Neuronal stem cell (in vitro differentiated cells): ENCODE results near the gene B4GALT5.
A peak's percentile ranks its signal among the peaks of the same experiment; 100 is the strongest.

Experiments used
- DNase-seq: peaks from one replicate; pipeline ENCODE4 v3.0.0-alpha.2; 2013; ENCODE audit warnings: low spot score
- H2AFZ ChIP-seq: one replicate; pipeline ENCODE4 v1.6.1; 2013; ENCODE audit warnings: mild to moderate bottlenecking, low read length, inconsistent platforms
- H2AK5ac ChIP-seq: 2 replicates; pipeline ENCODE4 v1.6.1; 2013; ENCODE audit warnings: low read depth, mild to moderate bottlenecking, inconsistent platforms, low read length, moderate library complexity, mixed read lengths
- H2BK120ac ChIP-seq: 2 replicates; pipeline ENCODE4 v1.6.1; 2013; ENCODE audit warnings: low read depth, mild to moderate bottlenecking, inconsistent platforms, low read length, moderate library complexity, mixed read lengths
- H2BK12ac ChIP-seq: one replicate; pipeline ENCODE4 v1.6.1; 2013; ENCODE audit warnings: low read length, inconsistent platforms
- H2BK15ac ChIP-seq: 2 replicates; pipeline ENCODE4 v1.6.1; 2013; ENCODE audit warnings: mild to moderate bottlenecking, low read length, inconsistent platforms, mixed read lengths
- H2BK5ac ChIP-seq: one replicate; pipeline ENCODE4 v1.6.1; 2013; ENCODE audit warnings: inconsistent platforms, mild to moderate bottlenecking, low read length, moderate library complexity
- H3K14ac ChIP-seq: one replicate; pipeline ENCODE4 v1.6.1; 2013; ENCODE audit warnings: low read length, inconsistent platforms
- H3K18ac ChIP-seq: 2 replicates; pipeline ENCODE4 v1.6.1; 2013; ENCODE audit warnings: low read length, inconsistent platforms
- H3K23ac ChIP-seq: 2 replicates; pipeline ENCODE4 v1.6.1; 2013; ENCODE audit warnings: low read depth, mild to moderate bottlenecking, mixed read lengths, low read length, inconsistent platforms; ENCODE audit not compliant: poor library complexity
- H3K27ac ChIP-seq: replicated peaks from 3 replicates; pipeline ENCODE4 v1.5.1; 2013; ENCODE audit warnings: low read length, inconsistent platforms
- H3K27me3 ChIP-seq, 3 experiments: 2 replicates each; pipeline ENCODE4 v1.6.1; 2013; ENCODE audit warnings: low read length in 3 of 3, mild to moderate bottlenecking in 2 of 3, inconsistent platforms in 1 of 3, low read depth in 1 of 3, mixed read lengths in 1 of 3, moderate library complexity in 1 of 3; ENCODE audit not compliant: control insufficient read depth in 3 of 3, insufficient read depth in 3 of 3
- H3K36me3 ChIP-seq, 2 donors: replicated peaks in 1 of 2; 2 replicates each; pipeline ENCODE4 v1.6.1; 2013; ENCODE audit warnings: low read length in 2 of 2; ENCODE audit not compliant: control insufficient read depth in 2 of 2, insufficient read depth in 2 of 2
- H3K4ac ChIP-seq: 2 replicates; pipeline ENCODE4 v1.6.1; 2013; ENCODE audit warnings: inconsistent platforms, mild to moderate bottlenecking, low read length, moderate library complexity
- H3K4me1 ChIP-seq, 2 donors: 1 replicate in 1 of 2; 2 replicates in 1 of 2; pipeline ENCODE4 v1.6.1; 2013; ENCODE audit warnings: low read length in 2 of 2, low read depth in 1 of 2; ENCODE audit not compliant: control insufficient read depth in 2 of 2, insufficient read depth in 1 of 2
- H3K4me2 ChIP-seq: one replicate; pipeline ENCODE4 v1.6.1; 2013; ENCODE audit warnings: mild to moderate bottlenecking, low read length, inconsistent platforms; ENCODE audit not compliant: insufficient read depth, poor library complexity, severe bottlenecking
- H3K4me3 ChIP-seq, 2 donors: 2 replicates each; pipeline ENCODE4 v1.5.1; 2013; ENCODE audit warnings: low read length in 2 of 2, mild to moderate bottlenecking in 2 of 2, inconsistent platforms in 1 of 2, moderate library complexity in 1 of 2
- H3K79me1 ChIP-seq: one replicate; pipeline ENCODE4 v1.6.1; 2013; ENCODE audit warnings: low read depth, mild to moderate bottlenecking, inconsistent platforms, low read length, moderate library complexity
- H3K9ac ChIP-seq: one replicate; pipeline ENCODE4 v1.6.1; 2013; ENCODE audit warnings: mild to moderate bottlenecking, low read depth, low read length, inconsistent platforms; ENCODE audit not compliant: poor library complexity
- H3K9me3 ChIP-seq, 2 donors: replicated peaks in 1 of 2; 2 replicates each; pipeline versions ENCODE3 to v1.6.1; 2013; ENCODE audit warnings: low read length in 2 of 2, mild to moderate bottlenecking in 2 of 2, inconsistent platforms in 1 of 2, low read depth in 1 of 2, mixed read lengths in 1 of 2, moderate library complexity in 1 of 2; ENCODE audit not compliant: control insufficient read depth in 2 of 2, insufficient read depth in 1 of 2
- H4K8ac ChIP-seq: one replicate; pipeline ENCODE4 v1.6.1; 2013; ENCODE audit warnings: low read depth, mild to moderate bottlenecking, inconsistent platforms, low read length, moderate library complexity
- H4K91ac ChIP-seq: one replicate; pipeline ENCODE4 v1.6.1; 2013; ENCODE audit warnings: low read length, low read depth, mild to moderate bottlenecking, inconsistent platforms; ENCODE audit not compliant: poor library complexity
- WGBS, 2 donors: extraction: QIAGEN DNeasy Blood & Tissue Kit; methylation state at CpG; one replicate each; pipeline ENCODE4 v1.1.7; 2013; ENCODE audit warnings: missing lambda C conversion rate in 2 of 2, mixed read lengths in 1 of 2; ENCODE audit not compliant: insufficient read length in 2 of 2, insufficient replicate concordance in 1 of 2; ENCODE audit errors: extremely low coverage in 2 of 2; 5-methylcytosine and 5-hydroxymethylcytosine counted together

Gene B4GALT5

GRCh38 chr20:49750611-49751396 lies 37.1 kb upstream of the B4GALT5 start:
- no peak overlapping the region for H3K27ac ChIP-seq
- no peak overlapping the region for H3K23ac ChIP-seq
- H3K4ac ChIP-seq = no peak overlapping the region
- no peak overlapping the region for H4K91ac ChIP-seq
- H3K14ac ChIP-seq = no peak overlapping the region
- no peaks in the 10 kb centered on the region for H3K36me3 ChIP-seq
- peak overlapping the region; percentile 46 for H3K18ac ChIP-seq
- peak overlapping the region; percentile 4 for H2BK12ac ChIP-seq
- no peaks in the 10 kb centered on the region for H3K79me1 ChIP-seq
- no CpG with 5 or more reads among the region's 12 CpGs for WGBS, 2 donors
- H2BK5ac ChIP-seq = no peak overlapping the region
- H3K9me3 ChIP-seq = no peaks in the 10 kb centered on the region
- no peak overlapping the region for H3K9ac ChIP-seq
- H4K8ac ChIP-seq = peak overlapping the region; percentile 4
- no peak overlapping the region for H2BK120ac ChIP-seq
- peak overlapping the region in 1 of 2 donors; percentile 57 for H3K4me3 ChIP-seq
- H3K4me2 ChIP-seq = no peak overlapping the region
- peaks cover 9 to 13% of the 10 kb centered on the region in 2 donors for H3K4me1 ChIP-seq
- H2BK15ac ChIP-seq = peak overlapping the region; percentile 62
- H2AK5ac ChIP-seq = no peak overlapping the region
- H3K27me3 ChIP-seq = no peaks in the 10 kb centered on the region
- no peak for DNase-seq
- peak overlapping the region; percentile 46 for H2AFZ ChIP-seq

GRCh38 chr20:49749625-49750024 lies 35.9 kb upstream of the B4GALT5 start:
- no peak overlapping the region for H4K8ac ChIP-seq
- no peak overlapping the region for H2AFZ ChIP-seq
- H2BK5ac ChIP-seq = no peak overlapping the region
- H2BK12ac ChIP-seq = no peak overlapping the region
- H2BK15ac ChIP-seq = no peak overlapping the region
- no peak overlapping the region for H3K9ac ChIP-seq
- no peak for DNase-seq
- no peak overlapping the region for H3K4me3 ChIP-seq
- no peaks in the 10 kb centered on the region for H3K9me3 ChIP-seq
- no peak overlapping the region for H3K23ac ChIP-seq
- H3K27ac ChIP-seq = no peak overlapping the region
- H3K18ac ChIP-seq = no peak overlapping the region
- no peaks in the 10 kb centered on the region for H3K27me3 ChIP-seq
- H2AK5ac ChIP-seq = no peak overlapping the region
- no peak overlapping the region for H3K4me2 ChIP-seq
- H3K79me1 ChIP-seq = no peaks in the 10 kb centered on the region
- H4K91ac ChIP-seq = no peak overlapping the region
- H3K36me3 ChIP-seq = no peaks in the 10 kb centered on the region
- H3K4me1 ChIP-seq = peaks cover 9 to 13% of the 10 kb centered on the region in 2 donors
- WGBS, 2 donors = no CpG with 5 or more reads among the region's 1 CpG
- no peak overlapping the region for H2BK120ac ChIP-seq
- H3K4ac ChIP-seq = no peak overlapping the region
- H3K14ac ChIP-seq = no peak overlapping the region

- Histone ChIP-seq H3K9ac (no peak overlapping the region), H2BK15ac (no peak overlapping the region), H3K36me3 (no peaks in the 10 kb centered on the region), H3K4me1 (peaks cover 9 to 13% of the 10 kb centered on the region in 2 donors), H4K8ac (no peak overlapping the region), H3K4ac (no peak overlapping the region), H2AK5ac (no peak overlapping the region), H2BK120ac (no peak overlapping the region), H3K4me2 (no peak overlapping the region), H3K14ac (no peak overlapping the region), H2AFZ (no peak overlapping the region), H3K4me3 (no peak overlapping the region), H3K23ac (no peak overlapping the region), H3K79me1 (no peaks in the 10 kb centered on the region), H3K27ac (no peak overlapping the region), H3K9me3 (no peaks in the 10 kb centered on the region), H2BK5ac (no peak overlapping the region), H3K27me3 (no peaks in the 10 kb centered on the region), H4K91ac (no peak overlapping the region), H3K18ac (no peak overlapping the region), H2BK12ac (no peak overlapping the region)
- no CpG with 5 or more reads among the region's 3 CpGs for WGBS, 2 donors
- no peak for DNase-seq
Measured at GRCh38 chr20:49748525-49748838, 34.8 kb upstream of the B4GALT5 start.

- H2BK15ac ChIP-seq = no peak overlapping the region
- H2AK5ac ChIP-seq = no peak overlapping the region
- no peak overlapping the region for H4K91ac ChIP-seq
- H2AFZ ChIP-seq = peak overlapping the region; percentile 93
- no peaks in the 10 kb centered on the region for H3K79me1 ChIP-seq
- H3K4me1 ChIP-seq = peaks cover 9 to 10% of the 10 kb centered on the region in 2 donors
- H3K27ac ChIP-seq = no peak overlapping the region
- H3K9ac ChIP-seq = no peak overlapping the region
- no peaks in the 10 kb centered on the region for H3K36me3 ChIP-seq
- H3K4me3 ChIP-seq = no peak overlapping the region
- H3K9me3 ChIP-seq = no peaks in the 10 kb centered on the region
- H3K27me3 ChIP-seq = no peaks in the 10 kb centered on the region
- DNase-seq = no peak
- H3K23ac ChIP-seq = no peak overlapping the region
- no peak overlapping the region for H3K18ac ChIP-seq
- no peak overlapping the region for H3K14ac ChIP-seq
- no peak overlapping the region for H2BK5ac ChIP-seq
- no peak overlapping the region for H3K4ac ChIP-seq
- H4K8ac ChIP-seq = no peak overlapping the region
- WGBS, 2 donors = 100% methylated on average over 1 of the region's 10 CpGs; no CpG with 5 or more reads in 1 of the 2 donors
- no peak overlapping the region for H2BK12ac ChIP-seq
- no peak overlapping the region for H3K4me2 ChIP-seq
- H2BK120ac ChIP-seq = no peak overlapping the region
Measured at GRCh38 chr20:49747707-49748524, 34.2 kb upstream of the B4GALT5 start.
